ELF-1 (cell line): ENCODE results near the gene TBC1D25.

Source experiments
- DNase-seq: peaks from one replicate; pipeline ENCODE4 v3.0.0-alpha.2; 2016; ENCODE audit warnings: low read depth, low spot score

TBC1D25 gene

GRCh38 chrX:48601741-48602394, 62.4 kb downstream of the TBC1D25 start:
- no peak for DNase-seq

DNA sequence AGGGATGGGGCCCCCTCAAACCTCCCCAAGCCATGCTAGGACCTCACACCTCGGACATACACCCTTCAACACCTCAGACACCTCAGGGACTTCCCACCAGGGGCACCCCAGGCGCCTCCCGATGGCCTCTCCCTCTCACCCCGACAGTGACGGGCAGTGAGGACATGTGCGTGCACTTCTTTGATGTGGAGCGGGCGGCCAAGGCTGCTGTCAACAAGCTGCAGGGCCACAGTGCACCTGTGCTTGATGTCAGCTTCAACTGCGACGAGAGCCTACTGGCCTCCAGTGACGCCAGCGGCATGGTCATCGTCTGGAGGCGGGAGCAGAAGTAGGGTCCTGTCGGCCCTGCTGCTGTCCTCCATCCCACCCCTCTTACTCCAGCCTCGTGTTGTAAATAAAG, 65.2 kb downstream of the TBC1D25 start:
- no peak for DNase-seq

- DNase-seq, result peak; percentile 37
These were observed 66.6 kb downstream of the TBC1D25 start for GRCh38 chrX:48606091-48606490.

DNA sequence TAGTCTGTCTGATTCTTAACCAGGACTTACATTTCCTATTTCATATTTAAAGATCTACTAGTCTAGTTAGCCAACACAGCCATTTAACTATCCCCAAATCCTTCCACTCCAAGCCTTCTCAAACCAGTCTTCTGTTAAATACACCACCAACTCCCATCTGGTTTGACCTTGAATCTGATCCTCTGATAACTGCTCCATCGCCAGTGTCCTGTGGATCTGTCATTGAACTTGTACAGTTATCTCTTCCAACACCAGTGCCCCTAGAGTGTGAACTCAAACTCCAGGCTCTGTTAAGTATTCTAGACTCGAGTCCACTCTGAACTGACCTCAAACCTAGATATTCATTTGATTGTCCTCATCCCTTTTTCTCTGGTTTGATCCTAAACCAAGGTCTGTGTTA, 72.2 kb downstream of the TBC1D25 start:
- DNase-seq, result no peak
